Dendritic cell treated with granulocyte-macrophage colony-stimulating factor and Interleukin-4, amounts not matched to agents 40 ng/mL and 50 ng/mL, for 4 days (primary cell): Measurements from ENCODE around the gene STARD13.

Experiments
- H3K27ac Mint-ChIP-seq: one replicate; pipeline ENCODE4 v1.8.0; 2022; ENCODE audit warnings: mild to moderate bottlenecking, mixed read lengths
- H3K27me3 Mint-ChIP-seq: one replicate; pipeline ENCODE4 v1.8.0; 2022; ENCODE audit warnings: mild to moderate bottlenecking, mixed read lengths
- H3K36me3 Mint-ChIP-seq: one replicate; pipeline ENCODE4 v1.8.0; 2022; ENCODE audit warnings: low read depth, mixed read lengths
- H3K4me1 Mint-ChIP-seq: one replicate; pipeline ENCODE4 v1.8.0; 2022; ENCODE audit warnings: low read depth, mixed read lengths
- H3K4me3 Mint-ChIP-seq: one replicate; pipeline ENCODE4 v1.8.0; 2022; ENCODE audit warnings: mild to moderate bottlenecking, moderate library complexity, mixed read lengths
- H3K9me3 Mint-ChIP-seq: one replicate; pipeline ENCODE4 v1.8.0; 2022; ENCODE audit warnings: mixed read lengths
- intact Hi-C: fragments of 100-400 bp; cut with micrococcal nuclease; formaldehyde crosslinking; loops from one replicate; pipeline ENCODE4 v1.15.0; 2022

Gene STARD13

DNA sequence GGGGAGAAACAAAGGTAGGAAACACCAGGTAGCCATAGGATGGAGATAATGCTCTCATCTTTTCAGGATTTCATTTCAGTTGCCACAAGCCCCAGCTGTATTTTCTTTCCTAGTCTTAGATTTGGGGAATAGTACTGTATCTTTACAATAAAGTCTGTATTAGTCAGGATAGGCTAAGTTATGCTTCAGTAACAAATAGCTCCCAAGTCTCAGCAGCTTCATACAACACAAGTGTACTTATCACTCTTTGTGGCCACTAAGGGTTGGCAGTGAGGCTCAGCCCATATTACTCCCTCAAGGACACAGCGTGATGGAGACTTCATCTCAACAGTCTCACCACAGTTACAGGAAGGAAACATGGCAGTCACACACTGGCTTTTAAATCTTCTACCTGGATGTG is 61.4 kb downstream of the STARD13 start:
- peaks cover 9% of the 10 kb centered on the region for H3K9me3 Mint-ChIP-seq
- peaks cover 10% of the 10 kb centered on the region for H3K4me1 Mint-ChIP-seq
- H3K4me3 Mint-ChIP-seq = no peak overlapping the region
- H3K36me3 Mint-ChIP-seq = no peaks in the 10 kb centered on the region
- intact Hi-C loops = no loop called here
- H3K27ac Mint-ChIP-seq = no peak overlapping the region
- no peaks in the 10 kb centered on the region for H3K27me3 Mint-ChIP-seq

DNA sequence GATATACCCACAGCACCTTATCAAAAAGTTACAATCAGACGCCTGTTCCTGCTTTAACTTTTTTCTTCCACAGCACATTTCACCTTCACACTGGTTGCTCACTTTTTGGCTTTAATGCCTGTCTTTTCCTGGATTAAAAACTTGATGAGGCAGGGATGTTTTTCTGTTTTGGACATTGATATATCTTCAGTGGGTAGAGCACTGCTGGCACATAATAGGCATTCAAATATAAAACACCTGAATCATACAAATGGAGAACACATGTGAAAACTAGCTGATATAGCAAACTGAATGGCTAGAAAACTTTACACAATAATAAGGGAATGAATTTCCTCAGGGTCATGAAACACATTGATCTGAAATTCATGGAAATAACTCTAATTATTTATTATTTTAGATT is 65.6 kb downstream of the STARD13 start:
- intact Hi-C loops = no loop called here
- Mint-ChIP-seq H3K4me1 (no peaks in the 10 kb centered on the region), H3K4me3 (no peak overlapping the region), H3K36me3 (no peaks in the 10 kb centered on the region), H3K27me3 (no peaks in the 10 kb centered on the region), H3K9me3 (peaks cover 9% of the 10 kb centered on the region), H3K27ac (no peak overlapping the region)

- intact Hi-C loops = no loop called here
- no peak overlapping the region for H3K27ac Mint-ChIP-seq
- no peaks in the 10 kb centered on the region for H3K9me3 Mint-ChIP-seq
- H3K4me3 Mint-ChIP-seq = no peak overlapping the region
- no peaks in the 10 kb centered on the region for H3K36me3 Mint-ChIP-seq
- H3K27me3 Mint-ChIP-seq = no peaks in the 10 kb centered on the region
- peaks cover 5% of the 10 kb centered on the region for H3K4me1 Mint-ChIP-seq
These were observed 67.1 kb downstream of the STARD13 start for GRCh38 chr13:33218426-33218825.

GRCh38 chr13:33218020-33218419 is 67.5 kb downstream of the STARD13 start:
- no peaks in the 10 kb centered on the region for H3K9me3 Mint-ChIP-seq
- H3K27ac Mint-ChIP-seq = no peak overlapping the region
- intact Hi-C loops = no loop called here
- no peaks in the 10 kb centered on the region for H3K36me3 Mint-ChIP-seq
- H3K27me3 Mint-ChIP-seq = no peaks in the 10 kb centered on the region
- no peak overlapping the region for H3K4me3 Mint-ChIP-seq
- peaks cover 5% of the 10 kb centered on the region for H3K4me1 Mint-ChIP-seq

DNA sequence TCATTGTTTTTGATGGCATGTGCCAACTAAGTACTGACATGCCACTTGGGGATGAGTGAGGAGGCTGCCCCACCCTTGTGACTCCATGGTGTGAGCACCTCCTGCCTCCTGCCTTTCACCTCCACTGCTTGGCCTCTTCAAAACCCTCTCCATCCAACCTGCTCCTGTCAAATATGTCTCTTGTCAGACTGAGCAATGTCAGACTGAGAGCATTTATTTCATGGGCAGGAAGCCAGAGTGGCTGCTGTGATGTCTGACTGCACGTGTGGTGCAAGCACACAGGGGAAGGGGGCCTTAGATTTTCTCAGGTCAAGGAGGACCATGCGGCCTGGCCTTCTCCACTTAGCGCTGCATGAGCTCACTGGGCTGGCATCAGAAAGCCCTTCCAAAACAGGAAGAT is 68.3 kb downstream of the STARD13 start:
- H3K9me3 Mint-ChIP-seq = no peaks in the 10 kb centered on the region
- H3K4me1 Mint-ChIP-seq = peaks cover 5% of the 10 kb centered on the region
- no peaks in the 10 kb centered on the region for H3K36me3 Mint-ChIP-seq
- H3K27ac Mint-ChIP-seq = no peak overlapping the region
- intact Hi-C loops = no loop called here
- H3K27me3 Mint-ChIP-seq = no peaks in the 10 kb centered on the region
- no peak overlapping the region for H3K4me3 Mint-ChIP-seq

DNA sequence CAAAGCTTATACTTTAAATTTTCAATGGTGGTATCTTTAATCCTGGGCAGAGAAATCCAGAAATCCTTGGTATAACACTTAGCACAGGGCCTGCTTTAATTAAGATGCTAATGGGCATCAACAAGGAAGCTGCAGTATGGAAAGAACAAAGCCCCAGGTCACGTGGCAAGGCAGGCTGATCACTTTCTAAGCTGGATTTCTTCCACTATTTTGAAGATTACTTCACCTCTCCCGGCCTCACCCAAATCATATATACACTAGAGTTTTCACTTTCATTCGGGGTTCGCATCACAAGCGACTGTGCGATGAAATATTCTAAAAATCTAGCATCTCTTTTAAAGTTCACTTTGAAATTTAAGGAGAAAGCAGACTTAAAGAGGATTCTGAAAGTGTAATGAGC is 71.8 kb downstream of the STARD13 start:
- intact Hi-C loops = no loop called here
- H3K4me3 Mint-ChIP-seq = no peak overlapping the region

GRCh38 chr13:33213024-33213768 is 72.4 kb downstream of the STARD13 start:
- Mint-ChIP-seq H3K36me3 (no peaks in the 10 kb centered on the region), H3K27me3 (no peaks in the 10 kb centered on the region), H3K9me3 (no peaks in the 10 kb centered on the region), H3K4me1 (peaks cover 19% of the 10 kb centered on the region), H3K27ac (no peak overlapping the region), H3K4me3 (no peak overlapping the region)
- intact Hi-C loops = no loop called here

More for the DNA sequence above, 71.8 kb downstream of the STARD13 start:
- Mint-ChIP-seq H3K36me3 (no peaks in the 10 kb centered on the region), H3K4me1 (peaks cover 13% of the 10 kb centered on the region), H3K9me3 (no peaks in the 10 kb centered on the region), H3K27ac (no peak overlapping the region), H3K27me3 (no peaks in the 10 kb centered on the region)

GRCh38 chr13:33212396-33212795 is 73.2 kb downstream of the STARD13 start:
- peaks cover 27% of the 10 kb centered on the region for H3K4me1 Mint-ChIP-seq
- no peak overlapping the region for H3K4me3 Mint-ChIP-seq
- no peak overlapping the region for H3K27ac Mint-ChIP-seq
- intact Hi-C loops = no loop called here
- no peaks in the 10 kb centered on the region for H3K9me3 Mint-ChIP-seq
- H3K36me3 Mint-ChIP-seq = no peaks in the 10 kb centered on the region
- H3K27me3 Mint-ChIP-seq = no peaks in the 10 kb centered on the region

DNA sequence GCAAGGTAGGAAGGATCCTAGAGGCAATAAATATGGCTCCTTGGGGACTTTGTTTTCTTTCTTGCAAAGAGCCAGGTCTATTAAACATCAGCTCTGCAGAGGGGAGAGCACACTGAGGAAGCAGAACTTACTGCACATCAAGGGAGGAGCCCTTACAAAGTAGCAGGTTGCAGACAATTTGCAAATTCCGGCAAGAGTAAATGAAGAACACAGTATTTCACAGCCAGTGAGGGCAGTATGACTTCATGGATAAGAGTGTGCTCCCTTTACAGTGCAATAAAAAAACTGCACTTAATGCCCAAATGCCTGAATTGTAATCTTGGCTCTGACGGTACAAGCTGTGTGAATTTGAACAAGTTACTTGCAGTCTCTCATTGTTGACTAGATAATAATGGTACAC is 75.5 kb downstream of the STARD13 start:
- Mint-ChIP-seq H3K27ac (no peak overlapping the region), H3K4me1 (peaks cover 44% of the 10 kb centered on the region), H3K36me3 (no peaks in the 10 kb centered on the region), H3K27me3 (no peaks in the 10 kb centered on the region), H3K4me3 (no peak overlapping the region), H3K9me3 (no peaks in the 10 kb centered on the region)
- intact Hi-C loops = no loop called here

DNA sequence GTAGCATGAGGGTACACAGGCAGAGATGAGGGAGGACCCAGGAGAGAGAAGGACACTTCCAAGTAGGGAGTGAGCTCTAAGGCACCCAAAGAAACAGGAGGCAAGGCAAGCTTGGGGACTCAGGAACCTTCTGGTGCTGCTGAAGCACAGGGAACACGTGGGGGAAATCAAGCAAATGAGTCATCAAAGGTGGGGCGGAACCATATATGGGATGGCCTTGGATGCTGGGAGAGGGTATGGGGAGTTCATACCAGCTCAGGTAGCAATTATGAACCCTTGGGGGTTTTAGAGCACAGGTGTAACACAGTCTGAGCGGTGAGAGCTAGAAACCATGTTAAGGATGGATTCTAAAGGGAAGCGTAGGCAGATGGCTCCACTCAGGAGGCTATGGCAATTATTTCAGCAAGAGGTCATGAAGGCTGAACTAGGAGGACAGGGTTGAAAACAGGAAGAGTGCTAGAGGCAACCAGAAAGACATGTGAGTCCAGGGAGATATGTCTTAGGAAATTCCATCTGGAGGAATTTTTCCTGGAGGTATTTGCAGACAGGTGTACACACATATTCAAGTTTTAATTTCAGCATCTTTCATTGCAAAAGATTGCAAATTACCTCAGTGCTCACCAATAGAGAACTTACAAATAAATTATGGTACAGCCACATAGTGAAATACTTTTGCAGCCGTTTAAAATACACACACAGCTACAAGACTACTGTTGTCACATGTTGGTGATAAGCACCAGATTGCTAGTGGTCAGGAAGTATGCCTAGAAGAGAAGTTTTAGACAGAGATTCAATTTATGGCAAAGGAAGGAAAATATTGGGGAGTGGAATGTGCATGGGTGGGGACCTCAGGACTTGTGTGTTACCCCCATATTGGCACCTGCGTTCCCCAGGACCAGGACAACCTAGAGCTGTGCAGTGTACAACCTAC is 77.0 kb downstream of the STARD13 start:
- peaks cover 39% of the 10 kb centered on the region for H3K4me1 Mint-ChIP-seq
- intact Hi-C loops = loop anchor here (10.0 kb wide), 1 partner anchor 104 kb away; no protein-coding TSS in a partner anchor
- peak overlapping the region; percentile 15 for H3K27ac Mint-ChIP-seq
- no peak overlapping the region for H3K4me3 Mint-ChIP-seq
- H3K27me3 Mint-ChIP-seq = no peaks in the 10 kb centered on the region
- H3K36me3 Mint-ChIP-seq = no peaks in the 10 kb centered on the region
- no peaks in the 10 kb centered on the region for H3K9me3 Mint-ChIP-seq

GRCh38 chr13:33207615-33207961 is 78.0 kb downstream of the STARD13 start:
- Mint-ChIP-seq H3K27ac (peak overlapping the region; percentile 15), H3K27me3 (no peaks in the 10 kb centered on the region), H3K4me3 (no peak overlapping the region), H3K36me3 (no peaks in the 10 kb centered on the region), H3K9me3 (no peaks in the 10 kb centered on the region), H3K4me1 (peaks cover 43% of the 10 kb centered on the region)
- intact Hi-C loops = loop anchor here (10.0 kb wide), 1 partner anchor 103 kb away; no protein-coding TSS in a partner anchor

DNA sequence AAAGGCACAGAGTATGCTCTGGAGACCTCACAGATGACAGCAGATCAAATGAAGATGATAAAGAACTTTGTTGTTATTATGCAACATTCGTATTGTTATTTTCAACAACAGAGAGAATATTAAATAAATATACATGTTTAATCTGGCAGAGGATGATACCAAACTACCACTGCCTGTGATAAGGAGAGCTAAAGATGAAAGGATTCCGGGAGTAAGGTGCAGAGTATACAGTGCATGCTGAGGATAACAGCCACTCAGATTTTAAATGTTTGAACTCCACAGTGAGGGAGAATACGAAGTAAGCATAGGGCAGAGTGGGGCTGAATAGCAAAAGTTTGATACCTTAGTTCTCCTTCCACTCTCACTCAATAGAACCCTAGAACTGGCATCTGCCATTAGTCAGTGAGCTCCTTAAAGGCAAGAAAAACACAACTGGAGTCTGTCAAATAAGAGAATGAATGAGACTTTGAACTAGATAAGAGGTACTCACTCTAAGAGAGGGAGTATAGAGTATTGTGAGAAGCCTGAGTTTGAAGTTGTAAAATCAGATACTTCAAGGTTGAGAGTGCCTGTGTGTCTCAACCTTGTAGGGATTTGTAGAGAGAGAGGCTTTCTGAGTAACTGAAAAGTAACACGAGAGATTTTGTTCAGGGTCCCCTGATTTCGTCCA is 78.5 kb downstream of the STARD13 start:
- Mint-ChIP-seq H3K27ac (peak overlapping the region; percentile 15), H3K4me1 (peaks cover 48% of the 10 kb centered on the region), H3K27me3 (no peaks in the 10 kb centered on the region), H3K36me3 (no peaks in the 10 kb centered on the region), H3K4me3 (peak overlapping the region; percentile 14), H3K9me3 (no peaks in the 10 kb centered on the region)
- intact Hi-C loops = loop anchor here (10.0 kb wide), 1 partner anchor 102 kb away; no protein-coding TSS in a partner anchor

- no peak overlapping the region for H3K4me3 Mint-ChIP-seq
- no peaks in the 10 kb centered on the region for H3K9me3 Mint-ChIP-seq
- intact Hi-C loops = loop anchor here (10.0 kb wide), 1 partner anchor 102 kb away; no protein-coding TSS in a partner anchor
- no peaks in the 10 kb centered on the region for H3K36me3 Mint-ChIP-seq
- H3K4me1 Mint-ChIP-seq = peaks cover 48% of the 10 kb centered on the region
- H3K27me3 Mint-ChIP-seq = no peaks in the 10 kb centered on the region
- H3K27ac Mint-ChIP-seq = peak overlapping the region; percentile 46
These were observed 79.1 kb downstream of the STARD13 start for GRCh38 chr13:33206425-33206824.

- Mint-ChIP-seq H3K4me1 (peaks cover 48% of the 10 kb centered on the region), H3K4me3 (no peak overlapping the region)
- intact Hi-C loops = loop anchor here (10.0 kb wide), 1 partner anchor 101 kb away; no protein-coding TSS in a partner anchor
These were observed 79.7 kb downstream of the STARD13 start for GRCh38 chr13:33205804-33206221.

More at GRCh38 chr13:33205804-33206221, 79.7 kb downstream of the STARD13 start:
- Mint-ChIP-seq H3K9me3 (no peaks in the 10 kb centered on the region), H3K36me3 (no peaks in the 10 kb centered on the region), H3K27ac (peak overlapping the region; percentile 46), H3K27me3 (no peaks in the 10 kb centered on the region)
